Ectodermal cell (in vitro differentiated cells): ENCODE results near the gene MBD3L2. TPM values are rescaled to one million over a fixed set of nuclear protein-coding genes. Genes with fewer than 3 reads are reported as not detected.
"Not testable (repeated sequence)": the region's sequence is repeated elsewhere in the genome, so short reads cannot be mapped to it uniquely, and the experiment has no call there.

Experiments
- H3K27ac ChIP-seq: 2 replicates; pipeline ENCODE4 v1.7.0; 2013; ENCODE audit warnings: mild to moderate bottlenecking, low read depth, low read length; ENCODE audit not compliant: insufficient read depth, poor library complexity, severe bottlenecking
- H3K27me3 ChIP-seq: 2 replicates; pipeline ENCODE4 v1.7.0; 2013; ENCODE audit warnings: mild to moderate bottlenecking, low read length; ENCODE audit not compliant: insufficient read depth, control insufficient read depth, poor library complexity, severe bottlenecking
- H3K36me3 ChIP-seq: one replicate; pipeline ENCODE4 v1.7.0; 2013; ENCODE audit warnings: low read length; ENCODE audit not compliant: control insufficient read depth, insufficient read depth
- H3K4me1 ChIP-seq: one replicate; pipeline ENCODE4 v1.7.0; 2013; ENCODE audit warnings: low read length; ENCODE audit not compliant: control insufficient read depth, insufficient read depth
- H3K4me3 ChIP-seq: 2 replicates; pipeline ENCODE4 v1.7.0; 2013; ENCODE audit warnings: low read depth, low read length, control low read depth; ENCODE audit not compliant: insufficient read depth
- H3K9me3 ChIP-seq: 2 replicates; pipeline ENCODE4 v1.7.0; 2013; ENCODE audit warnings: mild to moderate bottlenecking, low read length, moderate library complexity; ENCODE audit not compliant: control insufficient read depth
- WGBS, 2 experiments: methylation state at CpG; one replicate each; pipeline ENCODE4 v1.1.7; 2013; ENCODE audit warnings: missing lambda C conversion rate in 2 of 2; 5-methylcytosine and 5-hydroxymethylcytosine counted together
- polyA plus RNA-seq, 4 experiments: library from polyadenylated mRNA; stranded (reverse); fragments of 50-300 nt; gene quantifications; one replicate each; pipeline ENCODE4 v1.2.3, GENCODE V29; 2013

The MBD3L2 gene
- polyA plus RNA-seq (2013, experiment 1 of 4): not detected
- not detected for polyA plus RNA-seq (2013, experiment 2 of 4)
- polyA plus RNA-seq (2013, experiment 3 of 4): not detected
- not detected for polyA plus RNA-seq (2013, experiment 4 of 4)

- H3K27me3 ChIP-seq, H3K9me3 ChIP-seq, H3K4me3 ChIP-seq, H3K36me3 ChIP-seq, H3K27ac ChIP-seq, H3K4me1 ChIP-seq: not testable (repeated sequence)
- no CpG with 5 or more reads among the region's 7 CpGs for WGBS, 2 experiments
Observed at GRCh38 chr19:7049021-7049420, at the start of gene MBD3L2. Gene MBD3L2, plus strand, starts transcription at chr19:7049321. Its CDS starts 53 bp downstream, at chr19:7049374.

- H3K27ac ChIP-seq: no peak overlapping the region
- H3K9me3 ChIP-seq: peaks cover 9% of the 10 kb centered on the region
- 56 to 65% methylated on average over 7 of the region's 7 CpGs for WGBS, 2 experiments
- H3K36me3 ChIP-seq: no peaks in the 10 kb centered on the region
- no peaks in the 10 kb centered on the region for H3K4me1 ChIP-seq
- no peaks in the 10 kb centered on the region for H3K27me3 ChIP-seq
- no peak overlapping the region for H3K4me3 ChIP-seq
Observed at GRCh38 chr19:6999933-7000332, 49.2 kb upstream of the MBD3L2 start.

GRCh38 chr19:7000333-7000732, 48.8 kb upstream of the MBD3L2 start:
- Histone ChIP-seq H3K36me3 (no peaks in the 10 kb centered on the region), H3K4me1 (no peaks in the 10 kb centered on the region), H3K9me3 (peaks cover 5% of the 10 kb centered on the region), H3K27me3 (no peaks in the 10 kb centered on the region), H3K27ac (no peak overlapping the region), H3K4me3 (no peak overlapping the region)
- 64% methylated on average over 3 of the region's 3 CpGs for WGBS, 2 experiments

- WGBS, 2 experiments: 67 to 78% methylated on average over 1 of the region's 1 CpG
- Histone ChIP-seq H3K27ac (no peak overlapping the region), H3K4me1 (no peaks in the 10 kb centered on the region), H3K9me3 (peaks cover 5% of the 10 kb centered on the region), H3K27me3 (no peaks in the 10 kb centered on the region), H3K36me3 (no peaks in the 10 kb centered on the region), H3K4me3 (no peak overlapping the region)
Observed at GRCh38 chr19:7000816-7001215, 48.3 kb upstream of the MBD3L2 start.

- Histone ChIP-seq H3K4me1 (no peaks in the 10 kb centered on the region), H3K27ac (no peak overlapping the region), H3K36me3 (no peaks in the 10 kb centered on the region), H3K27me3 (no peaks in the 10 kb centered on the region), H3K9me3 (peaks cover 5% of the 10 kb centered on the region), H3K4me3 (no peak overlapping the region)
- WGBS, 2 experiments: 83 to 87% methylated on average over 15 to 17 of the region's 18 CpGs
Observed at GRCh38 chr19:7004313-7004931, 44.7 kb upstream of the MBD3L2 start.

GRCh38 chr19:7006135-7006704, 42.9 kb upstream of the MBD3L2 start:
- WGBS, 2 experiments: 68 to 69% methylated on average over 11 of the region's 11 CpGs
- H3K27me3 ChIP-seq: no peaks in the 10 kb centered on the region
- no peaks in the 10 kb centered on the region for H3K36me3 ChIP-seq
- H3K4me1 ChIP-seq: no peaks in the 10 kb centered on the region
- no peak overlapping the region for H3K27ac ChIP-seq
- no peak overlapping the region for H3K4me3 ChIP-seq
- peaks cover 2% of the 10 kb centered on the region for H3K9me3 ChIP-seq

GRCh38 chr19:7007859-7008258, 41.3 kb upstream of the MBD3L2 start:
- WGBS, 2 experiments: 53 to 59% methylated on average over 4 of the region's 4 CpGs
- Histone ChIP-seq H3K4me1 (no peaks in the 10 kb centered on the region), H3K9me3 (peaks cover 2% of the 10 kb centered on the region), H3K27ac (no peak overlapping the region), H3K4me3 (no peak overlapping the region), H3K36me3 (no peaks in the 10 kb centered on the region), H3K27me3 (no peaks in the 10 kb centered on the region)

GRCh38 chr19:7010722-7011593, 38.2 kb upstream of the MBD3L2 start:
- Histone ChIP-seq H3K4me1 (no peaks in the 10 kb centered on the region), H3K27ac (no peak overlapping the region), H3K27me3 (no peaks in the 10 kb centered on the region), H3K36me3 (no peaks in the 10 kb centered on the region), H3K4me3 (no peak overlapping the region), H3K9me3 (peaks cover 1% of the 10 kb centered on the region)
- 82 to 85% methylated on average over 11 of the region's 12 CpGs for WGBS, 2 experiments

GRCh38 chr19:7013678-7014077, 35.4 kb upstream of the MBD3L2 start:
- H3K4me1 ChIP-seq: no peaks in the 10 kb centered on the region
- H3K27ac ChIP-seq: no peak overlapping the region
- no peak overlapping the region for H3K4me3 ChIP-seq
- WGBS, 2 experiments: 62 to 71% methylated on average over 4 of the region's 4 CpGs
- H3K27me3 ChIP-seq: no peaks in the 10 kb centered on the region
- H3K36me3 ChIP-seq: no peaks in the 10 kb centered on the region
- peaks cover 4% of the 10 kb centered on the region for H3K9me3 ChIP-seq

- WGBS, 2 experiments: 73 to 81% methylated on average over 2 to 6 of the region's 6 CpGs
- Histone ChIP-seq H3K4me1 (no peaks in the 10 kb centered on the region), H3K27me3 (no peaks in the 10 kb centered on the region), H3K27ac (no peak overlapping the region), H3K9me3 (peaks cover 4% of the 10 kb centered on the region), H3K36me3 (no peaks in the 10 kb centered on the region), H3K4me3 (no peak overlapping the region)
Observed at GRCh38 chr19:7018828-7019227, 30.3 kb upstream of the MBD3L2 start.
